WTC11 (cell line): Measurements from ENCODE around the gene HNRNPUL2. TPM values are rescaled to one million over a fixed set of nuclear protein-coding genes. Genes with fewer than 3 reads are reported as not detected.

Experiments used
- AR ChIP-seq: fragments of 250-450 bp; sonication (Bioruptor Pico); IDR thresholded peaks from 2 replicates; pipeline ENCODE4 v1.9.0; 2021; ENCODE audit warnings: mild to moderate bottlenecking
- CREB1 ChIP-seq: sonication (generic); formaldehyde crosslinking; IDR thresholded peaks from 2 replicates; pipeline ENCODE4 v1.8.0; 2023; ENCODE audit warnings: mild to moderate bottlenecking, missing genetic modification reagents
- ESRRA ChIP-seq: sonication (generic); formaldehyde crosslinking; IDR thresholded peaks from 2 replicates; pipeline ENCODE4 v1.8.1; 2022; ENCODE audit warnings: mild to moderate bottlenecking, missing genetic modification reagents, borderline replicate concordance
- GRHL2 ChIP-seq: fragments of 250-450 bp; sonication (Bioruptor Pico); IDR thresholded peaks from 2 replicates; pipeline ENCODE4 v1.8.0; 2022; ENCODE audit warnings: mild to moderate bottlenecking, moderate library complexity; ENCODE audit not compliant: insufficient replicate concordance, severe bottlenecking
- MYBL2 ChIP-seq: sonication (generic); formaldehyde crosslinking; IDR thresholded peaks from 2 replicates; pipeline ENCODE4 v1.8.1; 2023; ENCODE audit warnings: mild to moderate bottlenecking, moderate library complexity, missing genetic modification reagents
- NFE2L1 ChIP-seq: sonication (generic); formaldehyde crosslinking; IDR thresholded peaks from 2 replicates; pipeline ENCODE4 v1.8.1; 2023; ENCODE audit warnings: missing genetic modification reagents
- NR1H2 ChIP-seq: sonication (generic); formaldehyde crosslinking; IDR thresholded peaks from 2 replicates; pipeline ENCODE4 v1.9.0; 2021; ENCODE audit warnings: mild to moderate bottlenecking, moderate library complexity, missing genetic modification reagents
- NR2C2 ChIP-seq: sonication (generic); formaldehyde crosslinking; IDR thresholded peaks from 2 replicates; pipeline ENCODE4 v1.8.0; 2022; ENCODE audit warnings: mild to moderate bottlenecking, missing genetic modification reagents
- NR3C1 ChIP-seq: sonication (generic); formaldehyde crosslinking; conservative IDR thresholded peaks from 2 replicates; pipeline ENCODE4 v1.8.1; 2023; ENCODE audit warnings: low read depth, mild to moderate bottlenecking, missing genetic modification reagents
- OVOL2 ChIP-seq: fragments of 250-450 bp; sonication (Bioruptor Pico); IDR thresholded peaks from 2 replicates; pipeline ENCODE4 v1.9.0; 2021; ENCODE audit warnings: mild to moderate bottlenecking, borderline replicate concordance
- RORB ChIP-seq: fragments of 250-450 bp; sonication (Bioruptor Pico); IDR thresholded peaks from 2 replicates; pipeline ENCODE4 v1.9.0; 2021; ENCODE audit warnings: mild to moderate bottlenecking
- SMAD3 ChIP-seq: sonication (generic); formaldehyde crosslinking; IDR thresholded peaks from 2 replicates; pipeline ENCODE4 v1.8.0; 2022; ENCODE audit warnings: missing genetic modification reagents, mild to moderate bottlenecking, borderline replicate concordance
- SMAD4 ChIP-seq: sonication (generic); formaldehyde crosslinking; IDR thresholded peaks from 2 replicates; pipeline ENCODE4 v1.8.0; 2022; ENCODE audit warnings: mild to moderate bottlenecking, missing genetic modification reagents
- SOX15 ChIP-seq: fragments of 250-450 bp; sonication (Bioruptor Pico); IDR thresholded peaks from 2 replicates; pipeline ENCODE4 v1.9.0; 2021; ENCODE audit warnings: mild to moderate bottlenecking
- TP53 ChIP-seq: sonication (generic); formaldehyde crosslinking; IDR thresholded peaks from 2 replicates; pipeline ENCODE4 v1.8.1; 2023; ENCODE audit warnings: mild to moderate bottlenecking, missing genetic modification reagents
- ZBTB21 ChIP-seq: sonication (generic); formaldehyde crosslinking; IDR thresholded peaks from 2 replicates; pipeline ENCODE4 v1.8.1; 2023; ENCODE audit warnings: mild to moderate bottlenecking, missing genetic modification reagents, borderline replicate concordance
- ZNF263 ChIP-seq: sonication (generic); formaldehyde crosslinking; IDR thresholded peaks from 2 replicates; pipeline ENCODE4 v1.8.1; 2022; ENCODE audit warnings: low read depth, mild to moderate bottlenecking, moderate library complexity, missing genetic modification reagents
- ZNF512 ChIP-seq: sonication (generic); formaldehyde crosslinking; IDR thresholded peaks from 2 replicates; pipeline ENCODE4 v1.8.1; 2022; ENCODE audit warnings: missing genetic modification reagents, borderline replicate concordance
- total RNA-seq: library from RNA; stranded (reverse); gene quantifications from 3 replicates; pipeline ENCODE4 v1.2.3, GENCODE V29; 2021
- TF ChIP-seq, protein P1 (sequence below): sonication (generic); formaldehyde crosslinking; conservative IDR thresholded peaks from 2 replicates; pipeline ENCODE4 v1.8.1; 2023; ENCODE audit warnings: mild to moderate bottlenecking, low read depth, missing genetic modification reagents, moderate library complexity
- TF ChIP-seq, protein P2 (sequence below): fragments of 250-450 bp; sonication (Bioruptor Pico); IDR thresholded peaks from 2 replicates; pipeline ENCODE4 v1.9.0; 2021; ENCODE audit warnings: moderate library complexity, mild to moderate bottlenecking, inconsistent platforms, borderline replicate concordance
- TF ChIP-seq, protein P3 (sequence below): sonication (generic); formaldehyde crosslinking; IDR thresholded peaks from 2 replicates; pipeline ENCODE4 v1.8.0; 2023; ENCODE audit warnings: mild to moderate bottlenecking, missing genetic modification reagents
- TF ChIP-seq, protein P4 (sequence below): sonication (generic); formaldehyde crosslinking; IDR thresholded peaks from 2 replicates; pipeline ENCODE4 v1.8.0; 2023; ENCODE audit warnings: missing genetic modification reagents
- TF ChIP-seq, protein P5 (sequence below): fragments of 250-450 bp; sonication (Bioruptor Pico); IDR thresholded peaks from 2 replicates; pipeline ENCODE4 v2.1.2; 2022; ENCODE audit warnings: mild to moderate bottlenecking, moderate library complexity
- TF ChIP-seq, protein P6 (sequence below): fragments of 250-450 bp; sonication (Bioruptor Pico); conservative IDR thresholded peaks from 2 replicates; pipeline ENCODE4 v1.9.0; 2021; ENCODE audit warnings: mild to moderate bottlenecking

HNRNPUL2 gene
- total RNA-seq, 1 experiment from 2014 or later = 42.1 TPM

GRCh38 chr11:62665599-62666258 is 61.5 kb downstream of the HNRNPUL2 start (continued):
- TF ChIP-seq ZBTB21 (0 out of 2 replicates have a peak, but pooled peaks have one; percentile 13), ESRRA (CRISPR knock-in tag) (no peak), GRHL2 (CRISPR knock-in tag) (no peak), AR (CRISPR knock-in tag) (0 out of 2 replicates have a peak, but pooled peaks have one; percentile 5), MYBL2 (no peak), NR1H2 (no peak), SMAD3 (no peak), ZNF263 (CRISPR knock-in tag) (no peak), OVOL2 (CRISPR knock-in tag) (no peak), NR3C1 (CRISPR knock-in tag) (no peak), NR2C2 (CRISPR knock-in tag) (no peak), TP53 (CRISPR knock-in tag) (no peak), CREB1 (no peak), SMAD4 (CRISPR knock-in tag) (peak; percentile 10; the same call in 1 of the 2 replicates), ZNF512 (CRISPR knock-in tag) (no peak), SOX15 (CRISPR knock-in tag) (no peak), NFE2L1 (CRISPR knock-in tag) (no peak), RORB (CRISPR knock-in tag) (no peak)
- TF ChIP-seq, protein P1, sequence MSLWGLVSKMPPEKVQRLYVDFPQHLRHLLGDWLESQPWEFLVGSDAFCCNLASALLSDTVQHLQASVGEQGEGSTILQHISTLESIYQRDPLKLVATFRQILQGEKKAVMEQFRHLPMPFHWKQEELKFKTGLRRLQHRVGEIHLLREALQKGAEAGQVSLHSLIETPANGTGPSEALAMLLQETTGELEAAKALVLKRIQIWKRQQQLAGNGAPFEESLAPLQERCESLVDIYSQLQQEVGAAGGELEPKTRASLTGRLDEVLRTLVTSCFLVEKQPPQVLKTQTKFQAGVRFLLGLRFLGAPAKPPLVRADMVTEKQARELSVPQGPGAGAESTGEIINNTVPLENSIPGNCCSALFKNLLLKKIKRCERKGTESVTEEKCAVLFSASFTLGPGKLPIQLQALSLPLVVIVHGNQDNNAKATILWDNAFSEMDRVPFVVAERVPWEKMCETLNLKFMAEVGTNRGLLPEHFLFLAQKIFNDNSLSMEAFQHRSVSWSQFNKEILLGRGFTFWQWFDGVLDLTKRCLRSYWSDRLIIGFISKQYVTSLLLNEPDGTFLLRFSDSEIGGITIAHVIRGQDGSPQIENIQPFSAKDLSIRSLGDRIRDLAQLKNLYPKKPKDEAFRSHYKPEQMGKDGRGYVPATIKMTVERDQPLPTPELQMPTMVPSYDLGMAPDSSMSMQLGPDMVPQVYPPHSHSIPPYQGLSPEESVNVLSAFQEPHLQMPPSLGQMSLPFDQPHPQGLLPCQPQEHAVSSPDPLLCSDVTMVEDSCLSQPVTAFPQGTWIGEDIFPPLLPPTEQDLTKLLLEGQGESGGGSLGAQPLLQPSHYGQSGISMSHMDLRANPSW (CRISPR knock-in tag) = no peak; the same call in 1 of the 2 replicates
- TF ChIP-seq, protein P2, sequence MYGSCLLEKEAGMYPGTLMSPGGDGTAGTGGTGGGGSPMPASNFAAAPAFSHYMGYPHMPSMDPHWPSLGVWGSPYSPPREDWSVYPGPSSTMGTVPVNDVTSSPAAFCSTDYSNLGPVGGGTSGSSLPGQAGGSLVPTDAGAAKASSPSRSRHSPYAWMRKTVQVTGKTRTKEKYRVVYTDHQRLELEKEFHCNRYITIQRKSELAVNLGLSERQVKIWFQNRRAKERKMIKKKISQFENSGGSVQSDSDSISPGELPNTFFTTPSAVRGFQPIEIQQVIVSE = no peak
- TF ChIP-seq, protein P3, sequence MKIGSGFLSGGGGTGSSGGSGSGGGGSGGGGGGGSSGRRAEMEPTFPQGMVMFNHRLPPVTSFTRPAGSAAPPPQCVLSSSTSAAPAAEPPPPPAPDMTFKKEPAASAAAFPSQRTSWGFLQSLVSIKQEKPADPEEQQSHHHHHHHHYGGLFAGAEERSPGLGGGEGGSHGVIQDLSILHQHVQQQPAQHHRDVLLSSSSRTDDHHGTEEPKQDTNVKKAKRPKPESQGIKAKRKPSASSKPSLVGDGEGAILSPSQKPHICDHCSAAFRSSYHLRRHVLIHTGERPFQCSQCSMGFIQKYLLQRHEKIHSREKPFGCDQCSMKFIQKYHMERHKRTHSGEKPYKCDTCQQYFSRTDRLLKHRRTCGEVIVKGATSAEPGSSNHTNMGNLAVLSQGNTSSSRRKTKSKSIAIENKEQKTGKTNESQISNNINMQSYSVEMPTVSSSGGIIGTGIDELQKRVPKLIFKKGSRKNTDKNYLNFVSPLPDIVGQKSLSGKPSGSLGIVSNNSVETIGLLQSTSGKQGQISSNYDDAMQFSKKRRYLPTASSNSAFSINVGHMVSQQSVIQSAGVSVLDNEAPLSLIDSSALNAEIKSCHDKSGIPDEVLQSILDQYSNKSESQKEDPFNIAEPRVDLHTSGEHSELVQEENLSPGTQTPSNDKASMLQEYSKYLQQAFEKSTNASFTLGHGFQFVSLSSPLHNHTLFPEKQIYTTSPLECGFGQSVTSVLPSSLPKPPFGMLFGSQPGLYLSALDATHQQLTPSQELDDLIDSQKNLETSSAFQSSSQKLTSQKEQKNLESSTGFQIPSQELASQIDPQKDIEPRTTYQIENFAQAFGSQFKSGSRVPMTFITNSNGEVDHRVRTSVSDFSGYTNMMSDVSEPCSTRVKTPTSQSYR (CRISPR knock-in tag) = no peak; the same call in 1 of the 2 replicates
- TF ChIP-seq, protein P4, sequence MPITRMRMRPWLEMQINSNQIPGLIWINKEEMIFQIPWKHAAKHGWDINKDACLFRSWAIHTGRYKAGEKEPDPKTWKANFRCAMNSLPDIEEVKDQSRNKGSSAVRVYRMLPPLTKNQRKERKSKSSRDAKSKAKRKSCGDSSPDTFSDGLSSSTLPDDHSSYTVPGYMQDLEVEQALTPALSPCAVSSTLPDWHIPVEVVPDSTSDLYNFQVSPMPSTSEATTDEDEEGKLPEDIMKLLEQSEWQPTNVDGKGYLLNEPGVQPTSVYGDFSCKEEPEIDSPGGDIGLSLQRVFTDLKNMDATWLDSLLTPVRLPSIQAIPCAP (CRISPR knock-in tag) = no peak; the same call in 1 of the 2 replicates
- TF ChIP-seq, protein P5, sequence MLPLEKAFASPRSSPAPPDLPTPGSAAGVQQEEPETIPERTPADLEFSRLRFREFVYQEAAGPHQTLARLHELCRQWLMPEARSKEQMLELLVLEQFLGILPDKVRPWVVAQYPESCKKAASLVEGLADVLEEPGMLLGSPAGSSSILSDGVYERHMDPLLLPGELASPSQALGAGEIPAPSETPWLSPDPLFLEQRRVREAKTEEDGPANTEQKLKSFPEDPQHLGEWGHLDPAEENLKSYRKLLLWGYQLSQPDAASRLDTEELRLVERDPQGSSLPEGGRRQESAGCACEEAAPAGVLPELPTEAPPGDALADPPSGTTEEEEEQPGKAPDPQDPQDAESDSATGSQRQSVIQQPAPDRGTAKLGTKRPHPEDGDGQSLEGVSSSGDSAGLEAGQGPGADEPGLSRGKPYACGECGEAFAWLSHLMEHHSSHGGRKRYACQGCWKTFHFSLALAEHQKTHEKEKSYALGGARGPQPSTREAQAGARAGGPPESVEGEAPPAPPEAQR (CRISPR knock-in tag) = no peak
- TF ChIP-seq, protein P6, sequence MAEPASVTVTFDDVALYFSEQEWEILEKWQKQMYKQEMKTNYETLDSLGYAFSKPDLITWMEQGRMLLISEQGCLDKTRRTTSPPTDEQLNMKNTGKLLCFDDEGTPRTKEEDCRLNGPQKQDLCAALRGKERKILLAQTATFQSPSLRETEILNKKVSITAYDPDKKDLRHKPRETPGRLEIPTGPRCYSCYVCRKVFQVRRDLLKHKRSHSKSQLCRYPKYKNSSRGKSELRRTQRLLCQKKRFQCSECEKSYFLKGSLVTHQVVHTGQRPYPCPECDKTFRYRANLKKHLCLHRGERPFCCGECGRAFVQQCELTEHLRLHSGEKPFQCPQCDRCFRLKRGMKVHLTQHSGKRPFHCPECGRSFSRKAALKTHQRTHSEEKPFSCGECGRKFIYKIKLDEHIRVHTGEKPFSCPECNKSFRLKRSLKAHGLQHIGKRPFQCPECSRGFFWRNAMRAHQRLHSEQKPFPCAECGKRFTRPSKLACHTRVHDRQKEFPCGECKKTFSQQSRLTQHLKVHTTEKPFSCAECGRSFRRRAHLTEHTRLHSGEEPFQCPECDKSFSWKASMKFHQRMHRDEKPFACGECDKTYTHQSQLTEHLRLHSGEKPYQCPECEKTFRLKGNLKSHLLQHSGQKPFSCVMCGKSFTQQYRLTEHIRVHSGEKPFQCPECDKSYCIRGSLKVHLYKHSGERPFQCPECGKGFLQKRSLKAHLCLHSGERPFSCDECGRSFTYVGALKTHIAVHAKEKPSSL = no peak
